Left colon (tissue), 2 donors: Measurements from ENCODE around the gene TMX2. TPM values are rescaled to one million over a fixed set of nuclear protein-coding genes. Genes with fewer than 3 reads are reported as not detected.
"Not testable (repeated sequence)": the region's sequence is repeated elsewhere in the genome, so short reads cannot be mapped to it uniquely, and the experiment has no call there.

Source experiments
- ATAC-seq: fragments of 200-7000 bp; cut with Tn5 transposase; one replicate; pipeline ENCODE4 v1.9.1; 2020; ENCODE audit warnings: mild to moderate bottlenecking, moderate library complexity
- DNase-seq, 2 donors: peaks; one replicate each; pipeline ENCODE4 v3.0.0-alpha.2; 2020
- intact Hi-C, 2 donors: fragments of 100-400 bp; cut with DNase I in 1 of 2; cut with micrococcal nuclease in 1 of 2; formaldehyde crosslinking; loops; one replicate each; pipeline versions ENCODE4 v1.11.2 to v1.14.0; 2022; cut with DNase I, micrococcal nuclease
- total RNA-seq, 2 donors: library from RNA; stranded (reverse); fragmentation: NEBNext Ultra II Directional; extraction: Animal tissue kit (Norgen Biotek cat#: 25700); gene quantifications; one replicate each; pipeline ENCODE4 v1.2.1, GENCODE V29; 2021
- donor health status: DM: no; HTN: no; CAD: no.
- donor health status: DM: yes; HTN: yes; CAD: no.

TMX2 gene
- total RNA-seq, 2 donors from 2014 or later, result 93.4 to 132 TPM

DNA sequence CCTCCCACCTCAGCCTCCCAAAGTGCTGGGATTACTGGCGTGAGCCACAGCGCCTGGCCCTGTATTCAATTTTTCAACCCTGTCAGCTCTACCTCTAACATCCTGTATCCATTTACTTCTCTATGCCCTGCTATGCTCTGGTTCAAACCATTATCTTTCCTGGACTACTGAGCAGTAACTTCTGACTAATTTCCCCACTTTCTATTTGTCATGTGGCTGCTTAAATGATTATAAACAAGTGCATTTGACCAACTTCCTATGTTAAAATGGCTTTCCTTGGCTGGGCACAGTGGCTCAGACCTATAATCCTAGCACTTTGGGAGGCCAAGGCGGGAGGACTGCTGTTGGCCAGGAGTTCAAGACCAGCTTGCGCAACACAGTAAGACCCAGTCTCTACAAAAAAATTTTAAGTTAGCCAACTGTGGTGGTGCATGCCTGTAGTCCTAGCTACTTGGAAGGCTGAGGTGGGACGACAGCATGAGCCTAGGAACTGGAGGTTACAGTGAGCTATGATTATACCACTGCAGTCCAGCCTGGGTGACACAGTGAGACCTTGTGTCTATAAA lies 2.5 kb upstream of the TMX2 start:
- intact Hi-C loops, result no loop called here
- no peak for ATAC-seq
- DNase-seq, result no peak

DNA sequence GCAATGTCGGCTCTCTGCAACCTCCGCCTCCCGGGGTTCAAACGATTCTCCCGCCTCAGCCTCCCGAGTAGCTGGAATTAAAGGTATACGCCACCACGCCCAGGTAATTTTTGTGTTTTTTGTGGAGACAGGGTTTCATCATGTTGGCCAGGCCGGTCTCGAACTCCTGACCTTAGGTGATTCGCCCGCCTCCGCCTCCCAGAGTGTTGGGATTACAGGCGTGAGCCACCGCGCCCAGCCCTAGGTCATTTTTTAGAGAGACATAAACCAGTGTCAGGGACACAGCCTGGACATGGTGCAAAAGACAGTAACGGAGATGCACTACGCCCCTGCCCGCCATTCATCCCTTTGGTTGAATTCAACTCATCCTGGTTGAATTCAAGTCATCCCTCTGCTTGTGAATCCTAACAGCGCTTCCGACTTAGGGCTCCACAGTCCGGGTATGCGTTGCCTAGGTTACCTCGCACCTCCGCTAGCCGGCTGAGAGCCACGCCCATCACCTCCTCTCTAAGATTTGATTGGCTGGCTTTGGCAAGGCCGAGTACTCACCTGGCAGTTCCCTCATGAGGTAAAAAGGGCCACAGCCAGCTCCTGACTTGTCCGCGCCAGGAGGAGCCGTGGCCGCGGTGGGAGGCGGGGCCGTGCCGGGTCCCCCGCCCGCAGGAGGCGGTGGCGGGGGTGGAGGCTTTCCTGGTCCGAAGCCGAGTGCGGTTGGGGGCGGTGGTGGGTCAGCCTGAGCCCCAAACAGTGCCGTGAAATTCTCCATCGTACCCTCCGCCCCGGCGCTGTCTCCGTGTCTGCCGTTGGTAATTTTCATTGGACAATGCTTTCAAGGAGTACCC lies 758 bp upstream of the TMX2 start, which contains the start of gene MED19:
TSS of gene MED19 (minus strand) at position 802 of the 842 bp plus-strand sequence. CDS start at position 766, 36 bp downstream.
- intact Hi-C loops, result no loop called here
- ATAC-seq (peak; percentile 78), DNase-seq (peak; percentile 86 to 94)

DNA sequence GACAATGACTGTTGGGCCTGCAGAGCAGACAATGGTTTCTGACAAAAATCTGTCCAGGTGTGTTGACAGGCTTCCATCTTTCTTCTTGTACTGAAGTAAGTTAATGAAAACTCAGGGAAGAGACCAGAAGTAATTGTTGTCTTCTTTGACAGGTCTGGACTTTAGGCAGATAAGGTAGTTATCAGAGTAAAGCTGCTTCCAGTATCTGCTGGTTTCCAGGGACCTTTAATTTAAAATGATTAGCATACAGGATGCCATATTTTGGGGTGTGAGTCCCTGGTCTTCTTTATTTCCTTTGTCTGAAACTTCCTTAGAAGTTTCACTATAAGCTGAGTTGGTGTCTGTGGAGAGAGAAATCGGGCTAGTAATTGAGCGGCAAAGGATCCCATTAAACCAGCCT lies 1.4 kb downstream of the TMX2 start:
- ATAC-seq (no peak), DNase-seq (no peak)
- intact Hi-C loops, result no loop called here

DNA sequence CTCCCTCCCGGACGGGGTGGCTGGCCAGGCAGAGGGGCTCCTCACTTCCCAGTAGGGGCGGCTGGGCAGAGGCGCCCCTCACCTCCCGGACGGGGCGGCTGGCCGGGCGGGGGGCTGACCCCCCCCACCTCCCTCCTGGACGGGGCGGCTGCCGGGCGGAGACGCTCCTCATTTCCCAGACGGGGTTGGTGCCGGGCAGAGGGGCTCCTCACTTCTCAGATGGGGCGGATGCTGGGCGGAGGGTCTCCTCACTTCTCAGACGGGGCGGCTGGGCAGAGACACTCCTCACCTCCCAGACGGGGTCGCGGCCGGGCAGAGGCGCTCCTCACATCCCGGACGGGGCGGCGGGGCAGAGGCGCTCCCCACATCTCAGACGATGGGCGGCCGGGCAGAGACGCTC lies 4.3 kb downstream of the TMX2 start:
- DNase-seq, intact Hi-C loops, ATAC-seq: not testable (repeated sequence)

DNA sequence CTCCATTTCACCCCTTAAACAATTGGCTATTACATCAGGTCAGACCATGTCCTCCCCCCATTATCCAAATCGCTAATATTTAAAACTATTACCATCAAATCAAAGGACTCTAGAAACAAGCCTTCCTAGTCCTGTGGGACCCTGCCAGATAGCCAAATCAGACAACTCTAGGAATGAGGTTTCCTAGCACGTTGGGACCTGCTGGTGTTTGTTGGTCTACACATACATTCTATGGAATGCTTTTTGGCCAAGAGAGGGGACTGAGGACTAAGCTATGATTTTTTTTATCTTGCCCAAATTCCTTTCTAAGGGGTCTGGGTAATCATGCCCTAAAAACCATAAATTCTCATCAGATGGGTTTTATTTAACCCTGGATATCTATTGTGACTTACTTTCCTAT lies 14.8 kb downstream of the TMX2 start:
- DNase-seq (no peak), ATAC-seq (no peak)
- intact Hi-C loops, result no loop called here

DNA sequence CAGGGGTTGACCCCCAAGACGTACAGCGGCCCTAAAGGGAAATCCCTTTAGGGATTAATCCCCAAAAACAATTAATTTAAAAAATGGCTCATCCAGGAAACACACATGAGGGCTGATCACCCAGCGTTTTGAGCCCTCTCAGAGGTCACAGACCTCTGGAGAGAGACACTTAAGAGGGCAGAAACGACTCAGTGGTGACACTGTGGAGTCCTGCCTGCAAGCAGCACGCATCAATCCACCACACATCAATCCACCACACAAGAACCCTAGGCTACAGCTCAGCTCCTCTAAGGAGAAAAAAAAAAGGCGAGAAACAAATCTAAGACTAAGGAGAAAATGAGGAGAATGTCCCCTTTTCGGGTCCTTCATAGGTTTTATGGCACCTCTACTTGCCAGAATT lies 16.4 kb downstream of the TMX2 start:
- no peak for ATAC-seq
- DNase-seq, result no peak
- intact Hi-C loops, result no loop called here

DNA sequence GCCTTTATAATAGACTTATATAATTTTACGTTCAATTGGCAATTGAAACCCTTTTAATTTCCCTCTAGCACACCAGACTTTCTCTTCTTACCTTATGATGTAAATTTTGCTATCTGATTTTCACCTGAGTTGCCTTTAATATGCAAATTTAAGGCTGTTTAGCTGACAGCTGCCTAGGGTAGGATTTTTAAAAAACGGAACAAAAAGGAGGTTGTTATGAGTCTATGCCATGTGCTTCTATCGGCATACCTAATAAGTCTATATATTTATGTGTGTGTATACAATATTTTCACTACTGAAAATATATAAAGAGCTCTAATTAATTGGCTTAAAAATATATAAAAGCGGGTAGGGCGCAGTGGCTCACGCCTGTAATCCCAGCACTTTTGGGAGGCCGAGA lies 17.1 kb downstream of the TMX2 start:
- ATAC-seq (no peak), DNase-seq (no peak)
- intact Hi-C loops, result no loop called here

DNA sequence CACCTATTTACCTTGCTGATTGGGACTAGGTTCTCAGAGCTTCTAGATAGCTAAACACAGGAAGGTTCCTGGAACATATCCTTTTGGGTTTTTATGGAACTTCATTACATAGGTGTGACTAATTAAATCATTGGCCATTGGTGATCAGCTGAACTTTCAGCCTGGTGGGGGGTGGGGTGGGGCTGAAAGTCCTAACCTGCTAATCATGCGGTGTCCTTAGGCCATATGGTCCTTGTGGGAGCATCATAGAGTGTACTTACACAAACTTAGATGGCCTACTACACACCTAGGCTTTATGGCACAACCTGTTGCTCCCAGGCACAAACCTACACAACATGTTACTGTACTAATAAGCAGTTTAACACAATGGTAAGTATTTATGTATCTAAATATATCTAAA lies 20.3 kb downstream of the TMX2 start:
- no peak for DNase-seq

DNA sequence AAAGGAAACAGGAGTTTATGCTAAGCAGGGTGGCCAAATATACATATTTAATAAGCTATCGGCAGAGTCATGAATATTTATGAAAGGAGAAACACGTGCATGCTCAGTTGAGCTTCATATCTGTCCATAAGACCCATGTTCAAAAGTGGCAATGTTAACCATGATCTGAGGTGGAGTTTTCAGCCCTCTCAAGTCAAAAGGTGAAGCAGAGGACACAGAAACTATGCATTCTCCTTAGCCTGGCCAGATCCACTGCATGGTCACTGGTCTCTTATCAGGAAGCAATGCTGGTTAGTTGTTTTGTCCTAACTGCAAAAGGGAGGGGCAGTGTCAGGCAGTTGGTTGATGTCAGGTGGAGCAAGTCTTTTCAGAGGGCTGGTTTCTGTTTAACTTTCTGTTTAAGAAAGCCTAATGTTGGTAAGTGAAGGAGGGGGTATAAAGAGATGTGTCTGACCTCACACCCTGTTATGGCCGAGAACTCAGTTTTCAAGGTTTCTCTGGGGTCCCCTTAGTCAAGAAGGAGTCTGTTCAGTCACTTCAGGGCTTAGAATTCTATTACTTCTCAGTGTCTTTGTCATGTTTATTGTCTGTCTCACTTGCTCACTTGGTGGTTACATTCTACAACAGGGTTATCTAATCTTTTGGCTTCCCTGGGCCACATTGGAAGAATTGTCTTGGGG lies 23.4 kb downstream of the TMX2 start:
- intact Hi-C loops, result no loop called here
- ATAC-seq (peak; percentile 86), DNase-seq (peak in 1 of 2 donors; percentile 32)

More for the DNA sequence above, 20.3 kb downstream of the TMX2 start:
- intact Hi-C loops, result no loop called here
- peak; percentile 43 for ATAC-seq

DNA sequence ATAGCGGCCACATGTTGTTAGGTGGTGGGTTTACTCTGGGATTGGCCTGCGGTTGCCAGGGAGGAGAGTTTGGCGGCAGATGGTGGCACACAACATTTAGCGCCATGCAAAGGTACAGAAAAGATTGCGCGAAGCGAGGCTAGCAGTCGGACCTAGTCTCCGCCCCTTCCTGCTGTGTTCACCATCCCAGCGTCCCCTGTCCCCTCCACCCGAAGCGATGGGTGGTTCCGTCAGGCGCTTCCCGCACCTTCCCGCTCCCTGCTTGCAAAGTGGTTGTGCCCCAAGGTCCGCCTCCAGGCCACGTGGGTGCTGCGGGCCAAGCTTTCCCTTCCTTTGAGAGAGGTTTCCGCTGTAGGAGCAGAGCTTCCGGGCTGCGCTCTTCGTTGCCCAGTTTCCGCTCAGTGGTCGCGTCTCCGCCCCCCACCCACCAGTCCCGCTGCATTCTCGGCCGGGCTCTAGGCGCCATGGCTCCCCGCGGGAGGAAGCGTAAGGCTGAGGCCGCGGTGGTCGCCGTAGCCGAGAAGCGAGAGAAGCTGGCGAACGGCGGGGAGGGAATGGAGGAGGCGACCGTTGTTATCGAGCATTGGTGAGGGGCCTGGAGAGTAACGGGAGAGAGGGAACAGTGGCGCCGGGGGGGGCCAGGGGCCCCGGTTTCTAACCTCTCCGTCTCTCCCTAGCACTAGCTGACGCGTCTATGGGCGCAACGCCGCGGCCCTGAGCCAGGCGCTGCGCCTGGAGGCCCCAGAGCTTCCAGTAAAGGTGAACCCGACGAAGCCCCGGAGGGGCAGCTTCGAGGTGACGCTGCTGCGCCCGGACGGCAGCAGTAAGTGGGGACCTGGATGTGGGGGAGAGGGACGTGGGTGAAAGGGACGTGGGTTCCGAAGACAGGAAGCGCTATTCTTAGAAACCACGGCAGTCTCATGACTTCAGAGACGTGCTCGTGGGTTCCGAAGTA lies 29.0 kb downstream of the TMX2 start, which contains the start of gene SELENOH:
TSS of gene SELENOH (plus strand) at position 360 of the 955 bp plus-strand sequence. CDS start at position 465, 105 bp downstream.
- DNase-seq, result peak; percentile 94 to 98
- intact Hi-C loops, result loop anchor here in 1 of 2 donors (5.0 kb wide), 1 partner anchor 61 kb away; no protein-coding TSS in a partner anchor
- peak; percentile 96 for ATAC-seq

DNA sequence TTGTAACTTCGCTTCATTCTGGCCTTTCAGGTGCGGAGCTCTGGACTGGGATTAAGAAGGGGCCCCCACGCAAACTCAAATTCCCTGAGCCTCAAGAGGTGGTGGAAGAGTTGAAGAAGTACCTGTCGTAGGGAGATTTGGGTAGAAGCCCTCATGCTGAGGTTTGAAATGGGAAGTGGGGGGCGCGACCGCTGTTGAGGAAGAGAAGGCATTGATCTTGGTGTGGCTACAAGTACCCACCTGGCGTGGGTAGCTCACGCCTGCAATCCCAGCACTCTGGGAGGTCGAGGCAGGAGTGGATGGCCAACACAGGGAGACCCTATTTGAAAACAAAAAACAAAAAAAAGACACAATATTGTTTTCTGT lies 29.7 kb downstream of the TMX2 start:
- ATAC-seq (no peak), DNase-seq (peak in 1 of 2 donors; percentile 26)
- intact Hi-C loops, result loop anchor here in 1 of 2 donors (5.0 kb wide), 1 partner anchor 60 kb away; no protein-coding TSS in a partner anchor

DNA sequence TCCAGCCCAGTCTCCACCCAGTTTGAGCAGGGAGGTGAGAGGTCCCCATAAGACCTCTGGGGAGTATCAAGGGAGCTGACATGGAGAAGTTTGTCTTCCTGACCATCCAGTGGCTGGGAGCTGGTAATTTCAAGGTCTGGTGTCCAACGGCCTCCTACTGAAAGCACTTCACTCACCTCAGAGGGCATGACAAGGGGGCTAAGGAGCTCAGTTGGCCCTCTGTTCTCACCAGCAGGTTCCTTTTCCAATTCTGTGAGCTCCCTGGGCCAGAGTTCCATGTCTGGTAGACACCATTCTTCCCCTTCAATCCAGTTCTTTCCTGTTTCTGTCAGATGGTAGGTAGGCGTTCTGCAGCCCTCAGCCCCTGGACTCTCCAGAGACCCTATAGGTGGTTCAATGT lies 32.0 kb downstream of the TMX2 start:
- DNase-seq (no peak), ATAC-seq (no peak)
- intact Hi-C loops, result loop anchor here in 1 of 2 donors (5.0 kb wide), 1 partner anchor 58 kb away; no protein-coding TSS in a partner anchor

DNA sequence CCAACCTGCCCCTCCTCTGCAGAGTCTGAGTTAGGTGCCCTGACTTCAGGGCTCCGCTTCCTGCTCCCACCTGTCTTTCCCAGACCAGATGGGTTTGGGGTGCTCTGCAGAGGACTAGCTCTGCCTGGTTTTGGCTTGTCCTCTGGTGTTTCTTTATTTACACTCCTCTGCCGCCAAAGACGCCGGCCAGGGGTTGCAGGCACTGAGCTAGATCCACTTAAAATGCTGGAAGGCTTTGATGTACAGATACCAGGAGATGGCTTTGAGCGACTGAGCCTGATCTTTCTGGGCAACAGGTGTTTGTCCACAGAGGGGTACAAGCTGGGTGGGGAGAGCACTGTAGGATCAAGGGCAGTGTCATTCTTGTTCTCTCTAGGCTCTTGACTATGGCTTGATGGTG lies 32.8 kb downstream of the TMX2 start:
- ATAC-seq (no peak), DNase-seq (no peak)
- intact Hi-C loops, result no loop called here

DNA sequence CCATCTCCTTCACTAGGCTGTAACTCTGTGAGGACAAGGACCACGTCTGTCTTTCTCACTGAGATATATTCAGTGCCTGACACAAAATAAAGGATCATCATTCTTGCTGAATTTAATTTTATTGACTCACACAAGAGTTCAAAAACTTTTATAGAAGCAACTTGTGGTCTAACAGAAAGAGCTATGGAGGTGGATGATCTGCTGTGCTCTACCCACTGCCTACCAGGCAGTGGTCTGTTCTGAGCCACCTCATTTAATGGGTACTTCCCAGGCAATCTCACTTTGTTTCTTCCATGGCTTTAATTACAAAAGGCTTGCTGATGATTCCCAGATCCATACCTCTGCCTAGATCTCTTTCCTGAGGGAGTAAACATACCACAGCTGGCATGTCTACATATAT lies 34.5 kb downstream of the TMX2 start:
- no peak for ATAC-seq
- intact Hi-C loops, result no loop called here
- DNase-seq, result no peak

DNA sequence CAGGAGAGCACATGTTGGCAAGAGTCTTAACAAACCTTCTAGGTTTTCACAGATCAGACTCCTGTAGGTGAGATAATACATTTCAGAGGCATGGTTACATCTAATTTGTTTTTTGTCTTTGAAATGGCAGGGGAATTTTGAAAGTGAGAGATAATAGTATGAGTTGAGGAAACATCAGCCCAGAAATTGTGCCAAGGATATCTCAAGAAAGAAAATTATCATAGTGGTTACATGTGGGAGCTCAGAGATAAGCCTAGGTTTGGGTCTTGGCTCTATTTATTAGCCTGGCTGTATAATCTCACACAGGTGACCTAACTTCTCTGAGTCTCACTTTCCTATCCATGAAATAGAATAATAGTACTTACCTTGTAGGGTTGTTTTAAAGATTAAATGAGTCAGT lies 38.8 kb downstream of the TMX2 start:
- ATAC-seq, result no peak
- DNase-seq, result no peak
- intact Hi-C loops, result loop anchor here in 1 of 2 donors (5.0 kb wide), 1 partner anchor 51 kb away; no protein-coding TSS in a partner anchor

DNA sequence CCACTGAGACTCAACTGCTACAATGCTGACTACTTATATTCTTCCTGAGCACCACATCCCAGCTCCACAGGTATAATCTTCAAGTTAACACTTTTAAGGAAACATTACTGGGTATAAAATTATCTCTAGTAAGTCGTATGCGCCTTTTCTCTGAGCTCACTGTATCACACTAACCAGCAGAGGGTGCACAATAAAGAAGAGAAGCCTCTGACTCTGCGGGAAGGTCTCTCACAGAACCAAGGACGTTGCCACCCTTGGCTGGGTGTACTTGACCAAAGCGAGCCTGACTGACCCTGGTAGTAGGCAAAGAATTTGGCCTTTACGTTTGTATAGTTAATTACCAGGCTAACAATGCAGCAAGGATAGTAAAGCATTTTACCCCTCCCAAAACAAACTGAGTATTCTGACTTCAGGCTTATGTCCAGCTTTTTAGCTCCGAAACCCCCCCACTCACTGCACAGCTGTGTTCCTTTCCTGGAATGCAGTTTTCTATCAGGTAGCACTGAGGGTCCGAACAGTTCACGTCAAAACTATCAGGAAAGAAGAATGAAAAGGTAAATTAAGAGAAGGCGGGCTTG lies 39.4 kb downstream of the TMX2 start, which contains the start of gene BTBD18:
TSS of gene BTBD18 (minus strand) at position 144 of the 578 bp plus-strand sequence. CDS start 631 bp downstream, outside the sequence.
- intact Hi-C loops, result loop anchor here in 1 of 2 donors (5.0 kb wide), 1 partner anchor 51 kb away; no protein-coding TSS in a partner anchor
- ATAC-seq (peak; percentile 96), DNase-seq (peak in 1 of 2 donors; percentile 30)

DNA sequence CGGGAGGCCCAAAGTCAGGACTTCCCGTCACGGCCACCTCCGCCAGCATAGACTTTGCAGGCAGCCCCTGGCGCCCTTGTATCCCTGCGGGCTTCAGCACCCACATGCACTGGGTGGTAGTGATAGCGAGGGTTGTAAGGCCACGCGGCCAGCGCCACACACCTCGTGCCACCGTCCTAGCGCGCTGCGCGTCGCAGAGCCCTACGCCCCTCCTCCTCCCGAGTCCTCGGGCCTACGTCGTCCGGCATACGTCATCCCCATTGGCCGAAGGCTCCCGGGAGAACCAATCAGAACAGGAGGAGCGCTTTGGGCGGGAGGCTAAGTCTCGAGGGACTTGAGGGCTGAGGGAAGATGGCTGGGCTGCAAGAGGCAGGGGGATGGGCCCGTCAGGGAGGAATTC lies 40.6 kb downstream of the TMX2 start:
- intact Hi-C loops, result loop anchor here in 1 of 2 donors (5.0 kb wide), 1 partner anchor 49 kb away; no protein-coding TSS in a partner anchor
- no peak for DNase-seq
- no peak for ATAC-seq

DNA sequence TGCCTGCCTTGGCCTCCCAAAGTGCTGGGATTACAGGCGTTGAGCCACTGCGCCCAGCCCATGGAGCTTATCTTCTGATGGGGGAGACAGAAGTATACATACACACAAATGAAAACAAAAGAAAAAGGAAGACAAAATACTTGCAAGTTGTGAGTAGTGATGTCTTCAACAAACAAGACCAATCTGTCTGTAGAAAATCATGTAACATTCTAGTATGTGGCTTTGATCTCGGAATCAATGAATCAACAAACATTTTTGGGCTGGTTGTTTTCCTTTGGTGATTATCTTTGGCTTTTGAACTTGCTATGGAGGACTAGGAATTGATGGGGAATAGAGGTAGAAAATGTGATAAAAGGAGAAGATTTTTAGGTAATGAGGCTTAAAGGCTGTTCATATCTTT lies 45.8 kb downstream of the TMX2 start:
- no peak for DNase-seq
- intact Hi-C loops, result no loop called here
- ATAC-seq, result no peak
